HepG2 (cell line): ENCODE measurements around the gene CEP97. TPM values are rescaled to one million over a fixed set of nuclear protein-coding genes. Genes with fewer than 3 reads are reported as not detected.

Experiments
- BCL6 ChIP-seq: IDR thresholded peaks from 2 replicates; pipeline ENCODE4 v1.6.1; 2016; ENCODE audit warnings: missing genetic modification reagents, missing compliant biosample characterization
- CBFB ChIP-seq: sonication (generic); formaldehyde crosslinking; IDR thresholded peaks from 2 replicates; pipeline ENCODE4 v1.4.0; 2020; ENCODE audit warnings: missing genetic modification reagents
- GATAD2A ChIP-seq: IDR thresholded peaks from 2 replicates; pipeline ENCODE4 v1.6.1; 2016
- HMG20A ChIP-seq: IDR thresholded peaks from 2 replicates; pipeline ENCODE4 v1.6.1; 2016; ENCODE audit warnings: borderline replicate concordance
- HNRNPL ChIP-seq: fragments of 200-400 bp; formaldehyde crosslinking; IDR thresholded peaks from 2 replicates; pipeline ENCODE4 v1.6.1; 2017; ENCODE audit warnings: mild to moderate bottlenecking, low read depth, low read length
- KDM6A ChIP-seq: IDR thresholded peaks from 2 replicates; pipeline ENCODE4 v1.6.1; 2016; ENCODE audit warnings: low read depth
- MEF2D ChIP-seq: sonication (generic); formaldehyde crosslinking; IDR thresholded peaks from 2 replicates; pipeline ENCODE4 v1.5.1; 2020; ENCODE audit warnings: mild to moderate bottlenecking, missing genetic modification reagents
- NRL ChIP-seq: sonication (generic); formaldehyde crosslinking; IDR thresholded peaks from 2 replicates; pipeline ENCODE4 v1.5.0; 2020; ENCODE audit warnings: missing genetic modification reagents, mild to moderate bottlenecking, moderate library complexity, borderline replicate concordance
- RARA ChIP-seq: IDR thresholded peaks from 2 replicates; pipeline ENCODE4 v1.6.1; 2016; ENCODE audit warnings: missing genetic modification reagents, missing compliant biosample characterization
- REPIN1 ChIP-seq: sonication (generic); formaldehyde crosslinking; IDR thresholded peaks from 2 replicates; pipeline ENCODE4 v1.8.0; 2022; ENCODE audit warnings: missing genetic modification reagents, low read depth, mild to moderate bottlenecking, borderline replicate concordance
- SMAD3 ChIP-seq: sonication (generic); formaldehyde crosslinking; IDR thresholded peaks from 2 replicates; pipeline ENCODE4 v1.4.0; 2020; ENCODE audit warnings: missing genetic modification reagents
- SOX5 ChIP-seq: IDR thresholded peaks from 2 replicates; pipeline ENCODE4 v1.6.1; 2016; ENCODE audit warnings: borderline replicate concordance
- SRF ChIP-seq: IDR thresholded peaks from 2 replicates; pipeline ENCODE4 v1.6.1; 2011; ENCODE audit warnings: mild to moderate bottlenecking, low read depth, low read length, moderate library complexity
- ZBTB3 ChIP-seq: sonication (generic); formaldehyde crosslinking; IDR thresholded peaks from 2 replicates; pipeline ENCODE4 v1.4.0; 2020; ENCODE audit warnings: low read depth, mild to moderate bottlenecking, moderate library complexity, missing genetic modification reagents, borderline replicate concordance
- ZBTB43 ChIP-seq: sonication (generic); formaldehyde crosslinking; conservative IDR thresholded peaks from 2 replicates; pipeline ENCODE4 v1.4.0; 2020; ENCODE audit warnings: missing genetic modification reagents
- ZNF326 ChIP-seq: sonication (generic); formaldehyde crosslinking; IDR thresholded peaks from 2 replicates; pipeline ENCODE4 v1.4.0; 2020; ENCODE audit warnings: missing genetic modification reagents, borderline replicate concordance
- ZNF713 ChIP-seq: sonication (generic); formaldehyde crosslinking; IDR thresholded peaks from 2 replicates; pipeline ENCODE4 v1.4.0; 2020; ENCODE audit warnings: mild to moderate bottlenecking, missing genetic modification reagents
- ZNF782 ChIP-seq: sonication (generic); formaldehyde crosslinking; IDR thresholded peaks from 2 replicates; pipeline ENCODE4 v1.4.0; 2020; ENCODE audit warnings: missing genetic modification reagents, mild to moderate bottlenecking, borderline replicate concordance
- polyA plus RNA-seq, 8 experiments: library from polyadenylated mRNA; depleted of rRNA in 3 of 8; stranded (reverse) in 7 of 8; unstranded in 1 of 8; fragments of >200 nt; fragmentation: Illumina TruSeq in 4 of 8; extraction: Trizol in 4 of 8; gene quantifications; 2 replicates each; pipeline versions ENCODE4 v1.2.1 to v1.2.3, GENCODE V29; 2011 to 2016; ENCODE audit warnings: low read depth in 4 of 8, missing spikeins in 1 of 8, mixed read lengths in 1 of 8; ENCODE audit not compliant: insufficient read depth in 1 of 8
- total RNA-seq, 5 experiments: library from RNA; depleted of rRNA; stranded (reverse); fragments of >200 nt; fragmentation: Illumina TruSeq; extraction: Trizol; gene quantifications; 2 replicates each; pipeline ENCODE4 v1.2.3, GENCODE V29; 2016; ENCODE audit warnings: low read depth in 1 of 5
- TF ChIP-seq, protein P1 (sequence below): sonication (generic); formaldehyde crosslinking; IDR thresholded peaks from 2 replicates; pipeline ENCODE4 v1.4.0; 2020; ENCODE audit warnings: missing genetic modification reagents
- TF ChIP-seq, protein P2 (sequence below): sonication (generic); formaldehyde crosslinking; IDR thresholded peaks from 2 replicates; pipeline ENCODE4; 2020; ENCODE audit warnings: missing genetic modification reagents, mild to moderate bottlenecking, borderline replicate concordance
- TF ChIP-seq, protein P3 (sequence below): sonication (generic); formaldehyde crosslinking; conservative IDR thresholded peaks from 2 replicates; pipeline ENCODE4 v1.8.0; 2022; ENCODE audit warnings: missing genetic modification reagents
- TF ChIP-seq, protein P4 (sequence below): IDR thresholded peaks from 2 replicates; pipeline ENCODE4 v1.6.1; 2016

Gene CEP97
- total and polyA plus RNA-seq, 2 of the 13 experiments (the other 11 are each of a cell fraction or from before 2014, with no cell fraction given): 0.99 to 6.5 TPM

GRCh38 chr3:101814835-101815234 is 90.4 kb downstream of the CEP97 start (continued):
- TF ChIP-seq SMAD3 (CRISPR knock-in tag) (no peak), ZNF782 (no peak), CBFB (CRISPR knock-in tag) (no peak), MEF2D (CRISPR knock-in tag) (peak; percentile 40; the same call in 1 of the 2 replicates), ZNF713 (no peak), ZBTB43 (CRISPR knock-in tag) (0 out of 2 replicates have a peak, but pooled peaks have one; percentile 29), BCL6 (CRISPR knock-in tag) (peak; percentile 44; the same call in 1 of the 2 replicates), KDM6A (CRISPR knock-in tag) (peak; percentile 18; the same call in 1 of the 2 replicates), HNRNPL (no peak), SOX5 (CRISPR knock-in tag) (peak; percentile 50; the same call in 1 of the 2 replicates), ZBTB3 (CRISPR knock-in tag) (no peak), HMG20A (CRISPR knock-in tag) (peak; percentile 55; the same call in 1 of the 2 replicates), REPIN1 (CRISPR knock-in tag) (no peak), GATAD2A (CRISPR knock-in tag) (peak; percentile 29; the same call in 1 of the 2 replicates), ZNF326 (CRISPR knock-in tag) (no peak), NRL (no peak), RARA (CRISPR knock-in tag) (peak; percentile 57; the same call in 1 of the 2 replicates), SRF (no peak)
- TF ChIP-seq, protein P1, sequence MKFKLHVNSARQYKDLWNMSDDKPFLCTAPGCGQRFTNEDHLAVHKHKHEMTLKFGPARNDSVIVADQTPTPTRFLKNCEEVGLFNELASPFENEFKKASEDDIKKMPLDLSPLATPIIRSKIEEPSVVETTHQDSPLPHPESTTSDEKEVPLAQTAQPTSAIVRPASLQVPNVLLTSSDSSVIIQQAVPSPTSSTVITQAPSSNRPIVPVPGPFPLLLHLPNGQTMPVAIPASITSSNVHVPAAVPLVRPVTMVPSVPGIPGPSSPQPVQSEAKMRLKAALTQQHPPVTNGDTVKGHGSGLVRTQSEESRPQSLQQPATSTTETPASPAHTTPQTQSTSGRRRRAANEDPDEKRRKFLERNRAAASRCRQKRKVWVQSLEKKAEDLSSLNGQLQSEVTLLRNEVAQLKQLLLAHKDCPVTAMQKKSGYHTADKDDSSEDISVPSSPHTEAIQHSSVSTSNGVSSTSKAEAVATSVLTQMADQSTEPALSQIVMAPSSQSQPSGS (CRISPR knock-in tag): 0 out of 2 replicates have a peak, but pooled peaks have one; percentile 25
- TF ChIP-seq, protein P2, sequence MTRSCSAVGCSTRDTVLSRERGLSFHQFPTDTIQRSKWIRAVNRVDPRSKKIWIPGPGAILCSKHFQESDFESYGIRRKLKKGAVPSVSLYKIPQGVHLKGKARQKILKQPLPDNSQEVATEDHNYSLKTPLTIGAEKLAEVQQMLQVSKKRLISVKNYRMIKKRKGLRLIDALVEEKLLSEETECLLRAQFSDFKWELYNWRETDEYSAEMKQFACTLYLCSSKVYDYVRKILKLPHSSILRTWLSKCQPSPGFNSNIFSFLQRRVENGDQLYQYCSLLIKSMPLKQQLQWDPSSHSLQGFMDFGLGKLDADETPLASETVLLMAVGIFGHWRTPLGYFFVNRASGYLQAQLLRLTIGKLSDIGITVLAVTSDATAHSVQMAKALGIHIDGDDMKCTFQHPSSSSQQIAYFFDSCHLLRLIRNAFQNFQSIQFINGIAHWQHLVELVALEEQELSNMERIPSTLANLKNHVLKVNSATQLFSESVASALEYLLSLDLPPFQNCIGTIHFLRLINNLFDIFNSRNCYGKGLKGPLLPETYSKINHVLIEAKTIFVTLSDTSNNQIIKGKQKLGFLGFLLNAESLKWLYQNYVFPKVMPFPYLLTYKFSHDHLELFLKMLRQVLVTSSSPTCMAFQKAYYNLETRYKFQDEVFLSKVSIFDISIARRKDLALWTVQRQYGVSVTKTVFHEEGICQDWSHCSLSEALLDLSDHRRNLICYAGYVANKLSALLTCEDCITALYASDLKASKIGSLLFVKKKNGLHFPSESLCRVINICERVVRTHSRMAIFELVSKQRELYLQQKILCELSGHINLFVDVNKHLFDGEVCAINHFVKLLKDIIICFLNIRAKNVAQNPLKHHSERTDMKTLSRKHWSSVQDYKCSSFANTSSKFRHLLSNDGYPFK: no peak
- TF ChIP-seq, protein P3, sequence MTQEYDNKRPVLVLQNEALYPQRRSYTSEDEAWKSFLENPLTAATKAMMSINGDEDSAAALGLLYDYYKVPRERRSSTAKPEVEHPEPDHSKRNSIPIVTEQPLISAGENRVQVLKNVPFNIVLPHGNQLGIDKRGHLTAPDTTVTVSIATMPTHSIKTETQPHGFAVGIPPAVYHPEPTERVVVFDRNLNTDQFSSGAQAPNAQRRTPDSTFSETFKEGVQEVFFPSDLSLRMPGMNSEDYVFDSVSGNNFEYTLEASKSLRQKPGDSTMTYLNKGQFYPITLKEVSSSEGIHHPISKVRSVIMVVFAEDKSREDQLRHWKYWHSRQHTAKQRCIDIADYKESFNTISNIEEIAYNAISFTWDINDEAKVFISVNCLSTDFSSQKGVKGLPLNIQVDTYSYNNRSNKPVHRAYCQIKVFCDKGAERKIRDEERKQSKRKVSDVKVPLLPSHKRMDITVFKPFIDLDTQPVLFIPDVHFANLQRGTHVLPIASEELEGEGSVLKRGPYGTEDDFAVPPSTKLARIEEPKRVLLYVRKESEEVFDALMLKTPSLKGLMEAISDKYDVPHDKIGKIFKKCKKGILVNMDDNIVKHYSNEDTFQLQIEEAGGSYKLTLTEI (CRISPR knock-in tag): no peak
- TF ChIP-seq, protein P4, sequence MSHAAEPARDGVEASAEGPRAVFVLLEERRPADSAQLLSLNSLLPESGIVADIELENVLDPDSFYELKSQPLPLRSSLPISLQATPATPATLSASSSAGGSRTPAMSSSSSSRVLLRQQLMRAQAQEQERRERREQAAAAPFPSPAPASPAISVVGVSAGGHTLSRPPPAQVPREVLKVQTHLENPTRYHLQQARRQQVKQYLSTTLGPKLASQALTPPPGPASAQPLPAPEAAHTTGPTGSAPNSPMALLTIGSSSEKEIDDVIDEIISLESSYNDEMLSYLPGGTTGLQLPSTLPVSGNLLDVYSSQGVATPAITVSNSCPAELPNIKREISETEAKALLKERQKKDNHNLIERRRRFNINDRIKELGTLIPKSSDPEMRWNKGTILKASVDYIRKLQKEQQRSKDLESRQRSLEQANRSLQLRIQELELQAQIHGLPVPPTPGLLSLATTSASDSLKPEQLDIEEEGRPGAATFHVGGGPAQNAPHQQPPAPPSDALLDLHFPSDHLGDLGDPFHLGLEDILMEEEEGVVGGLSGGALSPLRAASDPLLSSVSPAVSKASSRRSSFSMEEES (CRISPR knock-in tag): no peak
